B cell (primary cell): ENCODE data around the gene GRIK5. TPM values are rescaled to one million over a fixed set of nuclear protein-coding genes. Genes with fewer than 3 reads are reported as not detected.

ENCODE experiments used
- ATAC-seq: fragments of 200-7000 bp; cut with Tn5 transposase; one replicate; pipeline ENCODE4 v1.10.0; 2021; ENCODE audit warnings: low read depth, mild to moderate bottlenecking, moderate number of reproducible peaks, moderate library complexity
- CTCF ChIA-PET: fragments of 350-600 bp; sonication (Branson Sonifier 250); formaldehyde crosslinking; loops from one replicate; lab custom pipeline; 2021; ENCODE audit warnings: antibody characterized with exemption, inconsistent platforms; lab: Charles Lee
- POLR2A ChIA-PET: fragments of 350-600 bp; sonication (Branson Sonifier 250); formaldehyde crosslinking; loops from one replicate; lab custom pipeline; 2021; ENCODE audit warnings: antibody characterized with exemption; lab: Charles Lee
- DNase-seq: peaks from one replicate; pipeline ENCODE4 v3.0.0; 2013
- H2AFZ ChIP-seq: 2 replicates; pipeline ENCODE4 v1.6.1; 2012; ENCODE audit warnings: mild to moderate bottlenecking, low read depth, low read length; ENCODE audit not compliant: insufficient read depth, poor library complexity, severe bottlenecking
- H3K27ac ChIP-seq, 2 donors: 1 replicate in 1 of 2; 2 replicates in 1 of 2; pipeline ENCODE4 v1.5.1; 2012 to 2013; ENCODE audit warnings: low read length in 2 of 2, mild to moderate bottlenecking in 2 of 2, moderate library complexity in 1 of 2
- H3K27me3 ChIP-seq, 4 experiments: fragments of 200-600 bp in 1 of 4; sonication (generic) in 1 of 4; replicated peaks in 1 of 4; 1 replicate in 2 of 4; 2 replicates in 2 of 4; pipeline versions ENCODE4 v1.6.1 to v1.7.0; 2013 to 2016; ENCODE audit warnings: low read length in 3 of 4, mild to moderate bottlenecking in 2 of 4, mixed read lengths in 1 of 4, moderate library complexity in 1 of 4; ENCODE audit not compliant: insufficient read depth in 4 of 4, control insufficient read depth in 3 of 4; ENCODE audit errors: control extremely low read depth in 1 of 4
- H3K36me3 ChIP-seq, 2 experiments: replicated peaks in 1 of 2; 1 replicate in 1 of 2; 2 replicates in 1 of 2; pipeline versions ENCODE4 v1.6.1 to v1.7.1; 2013; ENCODE audit warnings: low read length in 1 of 2; ENCODE audit not compliant: insufficient read depth in 2 of 2, control insufficient read depth in 1 of 2; ENCODE audit errors: control extremely low read depth in 1 of 2, extremely low read depth in 1 of 2
- H3K4me1 ChIP-seq, 2 donors: fragments of 200-600 bp in 1 of 2; sonication (generic) in 1 of 2; 1 replicate in 1 of 2; 2 replicates in 1 of 2; pipeline versions ENCODE4 v1.5.1 to v1.6.1; 2013 to 2017; ENCODE audit warnings: low read length in 2 of 2; ENCODE audit not compliant: control insufficient read depth in 2 of 2, insufficient read depth in 2 of 2
- H3K4me2 ChIP-seq: replicated peaks from 2 replicates; pipeline ENCODE3; 2012; ENCODE audit warnings: mild to moderate bottlenecking, low read depth, low read length; ENCODE audit not compliant: poor library complexity, severe bottlenecking
- H3K4me3 ChIP-seq, 5 experiments: fragments of 200-600 bp in 1 of 5; sonication (generic) in 1 of 5; 1 replicate in 3 of 5; 2 replicates in 2 of 5; pipeline versions ENCODE4 v1.5.1 to v1.7.0; 2011 to 2016; ENCODE audit warnings: low read length in 4 of 5, mild to moderate bottlenecking in 4 of 5, low read depth in 2 of 5, control low read depth in 1 of 5, moderate library complexity in 1 of 5; ENCODE audit not compliant: insufficient read depth in 1 of 5; ENCODE audit errors: control extremely low read depth in 1 of 5, extremely low read depth in 1 of 5
- H3K79me2 ChIP-seq: fragments of 200-600 bp; sonication (generic); one replicate; pipeline ENCODE4 v1.6.0; 2016; ENCODE audit warnings: low read length; ENCODE audit not compliant: control insufficient read depth, insufficient read depth
- H3K9ac ChIP-seq: fragments of 200-600 bp; sonication (generic); 2 replicates; pipeline ENCODE4 v1.6.1; 2017; ENCODE audit warnings: mild to moderate bottlenecking, low read length, moderate library complexity
- H3K9me3 ChIP-seq, 3 donors: one replicate each; pipeline versions ENCODE4 v1.6.1 to v1.7.1; 2013; ENCODE audit warnings: low read length in 2 of 3; ENCODE audit not compliant: control insufficient read depth in 2 of 3, insufficient read depth in 1 of 3; ENCODE audit errors: control extremely low read depth in 1 of 3
- H4K20me1 ChIP-seq: 2 replicates; pipeline ENCODE4 v1.6.0; 2012; ENCODE audit warnings: mild to moderate bottlenecking, low read length; ENCODE audit not compliant: insufficient read depth, control insufficient read depth, poor library complexity, severe bottlenecking
- H3K27ac Mint-ChIP-seq: one replicate; pipeline ENCODE4 v1.8.0; 2021; ENCODE audit warnings: mixed read lengths
- H3K27me3 Mint-ChIP-seq: one replicate; pipeline ENCODE4 v1.8.0; 2021; ENCODE audit warnings: mixed read lengths
- H3K4me1 Mint-ChIP-seq: one replicate; pipeline ENCODE4 v1.8.0; 2021; ENCODE audit warnings: mixed read lengths
- H3K4me3 Mint-ChIP-seq: one replicate; pipeline ENCODE4 v1.8.0; 2021; ENCODE audit warnings: mixed read lengths
- H3K9me3 Mint-ChIP-seq: one replicate; pipeline ENCODE4 v1.8.0; 2022; ENCODE audit warnings: mixed read lengths; ENCODE audit not compliant: insufficient read depth
- EZH2 ChIP-seq: IDR thresholded peaks from 2 replicates; pipeline ENCODE4 v1.6.1; 2012; ENCODE audit warnings: borderline replicate concordance, low read depth, mild to moderate bottlenecking, moderate library complexity, low read length; ENCODE audit not compliant: insufficient read depth, poor library complexity, severe bottlenecking
- WGBS: methylation state at CpG from one replicate; pipeline ENCODE4 v1.1.5; 2013; ENCODE audit warnings: missing lambda C conversion rate; ENCODE audit not compliant: insufficient coverage; 5-methylcytosine and 5-hydroxymethylcytosine counted together
- intact Hi-C: fragments of 100-400 bp; cut with micrococcal nuclease; formaldehyde crosslinking; loops from one replicate; pipeline ENCODE4 v1.10.0; 2022
- polyA plus RNA-seq: library from polyadenylated mRNA; depleted of rRNA; stranded (reverse); fragments of >200 nt; gene quantifications from 2 replicates; pipeline ENCODE4 v1.2.3, GENCODE V29; 2012
- total RNA-seq, 2 donors: library from RNA; stranded (reverse); fragments of 120-200 nt in 1 of 2; gene quantifications; 1 replicate in 1 of 2; 2 replicates in 1 of 2; pipeline versions ENCODE4 v1.2.3 to v1.2.4, GENCODE V29; 2013 to 2022
- TF ChIP-seq, protein P1 (sequence below): fragments of 200-600 bp; IDR thresholded peaks from one replicate; pipeline ENCODE4 v1.8.0; 2022; ENCODE audit warnings: antibody characterized with exemption, mild to moderate bottlenecking

GRIK5 gene
- total and polyA plus RNA-seq, 2 donors (not counting 1 experiment from before 2014, with no cell fraction given) = 0.09 to 0.27 TPM

DNA sequence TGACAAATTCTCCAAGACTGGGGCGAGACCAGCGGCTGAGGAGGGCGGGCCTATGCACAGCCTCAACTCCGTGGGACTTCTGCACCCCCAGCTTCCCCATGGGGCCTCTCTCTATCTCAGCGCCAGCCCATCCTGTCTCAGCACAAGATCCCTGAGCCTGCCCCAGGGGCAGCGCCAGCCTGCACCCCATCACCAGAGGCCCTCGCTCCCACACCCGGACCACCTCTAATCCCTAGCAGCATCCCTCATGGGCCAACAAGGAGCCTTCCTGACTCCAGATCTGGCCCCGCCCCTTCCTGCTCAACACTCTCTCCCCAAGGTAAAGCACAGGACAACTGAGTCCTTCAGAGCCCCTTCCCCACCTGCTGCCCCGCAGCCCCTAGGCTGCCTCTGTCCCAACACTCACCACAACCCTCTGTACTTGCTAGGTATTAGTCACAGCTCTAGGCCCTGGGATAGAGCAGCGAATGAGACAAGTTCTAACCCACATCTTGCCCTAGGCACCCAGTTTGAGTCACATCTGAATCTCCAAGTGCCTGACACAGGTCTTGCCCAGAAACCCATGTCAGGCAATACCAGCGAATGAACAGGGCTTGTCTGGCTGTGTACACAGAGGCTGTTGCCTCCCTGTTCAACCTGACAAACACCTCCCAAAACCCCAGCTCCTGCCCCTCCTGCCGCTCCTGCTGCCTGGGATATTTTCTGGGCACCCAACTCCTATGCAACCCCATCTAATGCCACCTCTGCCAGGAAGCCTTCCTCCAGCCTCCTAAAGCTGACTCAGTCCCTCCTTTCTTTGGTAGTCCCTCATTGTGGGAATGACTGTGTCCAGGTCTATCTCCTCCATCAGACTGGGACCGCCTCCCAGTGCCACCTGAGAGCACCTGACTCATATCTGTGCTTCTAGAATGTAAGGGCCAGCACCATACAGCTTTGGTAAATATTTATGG is 18.6 kb downstream of the GRIK5 start:
- POLR2A ChIA-PET = no interaction called here

More for the DNA sequence above, 18.6 kb downstream of the GRIK5 start:
- H3K4me1 ChIP-seq = peaks cover 0 to 4% of the 10 kb centered on the region in 2 donors
- no peaks in the 10 kb centered on the region for H3K27me3 ChIP-seq
- H3K9ac ChIP-seq = no peak overlapping the region
- WGBS = 86% methylated on average over 13 of the region's 14 CpGs
- H3K9me3 Mint-ChIP-seq = no peaks in the 10 kb centered on the region
- peaks cover 7% of the 10 kb centered on the region for H3K4me1 Mint-ChIP-seq
- no peak for ATAC-seq
- H3K36me3 ChIP-seq = no peaks in the 10 kb centered on the region
- no peak for DNase-seq
- no peaks in the 10 kb centered on the region for H4K20me1 ChIP-seq
- H3K27ac ChIP-seq = no peak overlapping the region
- CTCF ChIA-PET = interaction anchor here (1.2 to 2.2 kb wide), 2 partner anchors 16 to 22 kb away, joined by 3 to 5 read pairs; no protein-coding TSS in a partner anchor
- no peak overlapping the region for H3K27ac Mint-ChIP-seq
- H3K4me3 Mint-ChIP-seq = no peak overlapping the region
- no peak overlapping the region for H3K4me2 ChIP-seq
- no peak for TF ChIP-seq EZH2
- TF ChIP-seq, protein P1, sequence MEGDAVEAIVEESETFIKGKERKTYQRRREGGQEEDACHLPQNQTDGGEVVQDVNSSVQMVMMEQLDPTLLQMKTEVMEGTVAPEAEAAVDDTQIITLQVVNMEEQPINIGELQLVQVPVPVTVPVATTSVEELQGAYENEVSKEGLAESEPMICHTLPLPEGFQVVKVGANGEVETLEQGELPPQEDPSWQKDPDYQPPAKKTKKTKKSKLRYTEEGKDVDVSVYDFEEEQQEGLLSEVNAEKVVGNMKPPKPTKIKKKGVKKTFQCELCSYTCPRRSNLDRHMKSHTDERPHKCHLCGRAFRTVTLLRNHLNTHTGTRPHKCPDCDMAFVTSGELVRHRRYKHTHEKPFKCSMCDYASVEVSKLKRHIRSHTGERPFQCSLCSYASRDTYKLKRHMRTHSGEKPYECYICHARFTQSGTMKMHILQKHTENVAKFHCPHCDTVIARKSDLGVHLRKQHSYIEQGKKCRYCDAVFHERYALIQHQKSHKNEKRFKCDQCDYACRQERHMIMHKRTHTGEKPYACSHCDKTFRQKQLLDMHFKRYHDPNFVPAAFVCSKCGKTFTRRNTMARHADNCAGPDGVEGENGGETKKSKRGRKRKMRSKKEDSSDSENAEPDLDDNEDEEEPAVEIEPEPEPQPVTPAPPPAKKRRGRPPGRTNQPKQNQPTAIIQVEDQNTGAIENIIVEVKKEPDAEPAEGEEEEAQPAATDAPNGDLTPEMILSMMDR = no peak
- H3K27me3 Mint-ChIP-seq = peaks cover 4% of the 10 kb centered on the region
- H3K9me3 ChIP-seq = no peaks in the 10 kb centered on the region
- H3K4me3 ChIP-seq = no peak overlapping the region
- intact Hi-C loops = no loop called here
- H3K79me2 ChIP-seq = no peaks in the 10 kb centered on the region
- H2AFZ ChIP-seq = no peak overlapping the region
